ENCODE data around the gene MTMR11. TPM values are rescaled to one million over a fixed set of nuclear protein-coding genes. Genes with fewer than 3 reads are reported as not detected.
"Not testable (repeated sequence)": the region's sequence is repeated elsewhere in the genome, so short reads cannot be mapped to it uniquely, and the experiment has no call there.

Gene MTMR11, protein sequence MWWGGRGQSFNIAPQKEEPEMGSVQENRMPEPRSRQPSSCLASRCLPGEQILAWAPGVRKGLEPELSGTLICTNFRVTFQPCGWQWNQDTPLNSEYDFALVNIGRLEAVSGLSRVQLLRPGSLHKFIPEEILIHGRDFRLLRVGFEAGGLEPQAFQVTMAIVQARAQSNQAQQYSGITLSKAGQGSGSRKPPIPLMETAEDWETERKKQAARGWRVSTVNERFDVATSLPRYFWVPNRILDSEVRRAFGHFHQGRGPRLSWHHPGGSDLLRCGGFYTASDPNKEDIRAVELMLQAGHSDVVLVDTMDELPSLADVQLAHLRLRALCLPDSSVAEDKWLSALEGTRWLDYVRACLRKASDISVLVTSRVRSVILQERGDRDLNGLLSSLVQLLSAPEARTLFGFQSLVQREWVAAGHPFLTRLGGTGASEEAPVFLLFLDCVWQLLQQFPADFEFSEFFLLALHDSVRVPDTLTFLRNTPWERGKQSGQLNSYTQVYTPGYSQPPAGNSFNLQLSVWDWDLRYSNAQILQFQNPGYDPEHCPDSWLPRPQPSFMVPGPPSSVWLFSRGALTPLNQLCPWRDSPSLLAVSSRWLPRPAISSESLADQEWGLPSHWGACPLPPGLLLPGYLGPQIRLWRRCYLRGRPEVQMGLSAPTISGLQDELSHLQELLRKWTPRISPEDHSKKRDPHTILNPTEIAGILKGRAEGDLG
- total RNA-seq = 5.8 TPM

DNA sequence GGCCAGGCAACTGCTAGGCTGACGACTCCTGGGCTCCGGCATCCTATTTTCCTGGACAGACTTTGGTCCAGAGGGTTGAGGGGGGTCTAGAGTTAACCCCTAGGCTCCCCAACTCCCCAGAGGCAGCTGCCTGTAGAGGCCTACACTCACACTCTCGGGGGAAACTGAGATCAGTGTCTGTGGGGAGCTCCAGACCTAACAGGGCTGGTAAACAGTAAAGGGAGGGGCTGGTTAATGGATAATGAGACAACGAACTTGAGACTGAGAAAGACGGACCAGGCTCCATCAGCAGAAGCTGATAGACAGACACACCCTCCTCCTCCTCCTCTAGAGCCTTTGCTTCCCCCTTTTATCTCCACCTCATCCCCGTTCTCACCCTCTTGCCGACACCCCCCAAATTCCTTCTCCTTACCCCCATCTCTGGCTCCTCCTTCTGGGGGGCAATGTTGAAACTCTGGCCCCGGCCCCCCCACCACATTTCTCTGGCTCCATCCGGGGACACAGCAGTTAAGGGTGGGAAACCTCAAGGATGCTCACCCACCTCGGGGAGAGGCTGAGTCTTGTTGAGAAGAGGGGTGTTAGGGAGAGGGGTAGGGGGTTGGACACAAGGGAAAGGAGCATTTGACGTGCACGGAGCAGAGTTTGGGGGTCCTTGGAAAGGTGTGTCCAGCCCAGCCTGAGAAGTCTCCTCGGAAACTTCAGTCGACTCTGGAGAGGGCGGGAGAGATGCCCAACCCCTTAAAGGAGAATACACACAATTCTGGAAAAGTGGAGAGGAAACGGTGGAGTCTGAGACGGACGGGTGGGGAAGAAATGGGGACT is at the start of gene MTMR11:
Gene MTMR11, minus strand, starts transcription at position 710 of the 822 bp plus-strand sequence. Its CDS starts 232 bp downstream, at position 478.
- ATAC-seq = peak; percentile 28

DNA sequence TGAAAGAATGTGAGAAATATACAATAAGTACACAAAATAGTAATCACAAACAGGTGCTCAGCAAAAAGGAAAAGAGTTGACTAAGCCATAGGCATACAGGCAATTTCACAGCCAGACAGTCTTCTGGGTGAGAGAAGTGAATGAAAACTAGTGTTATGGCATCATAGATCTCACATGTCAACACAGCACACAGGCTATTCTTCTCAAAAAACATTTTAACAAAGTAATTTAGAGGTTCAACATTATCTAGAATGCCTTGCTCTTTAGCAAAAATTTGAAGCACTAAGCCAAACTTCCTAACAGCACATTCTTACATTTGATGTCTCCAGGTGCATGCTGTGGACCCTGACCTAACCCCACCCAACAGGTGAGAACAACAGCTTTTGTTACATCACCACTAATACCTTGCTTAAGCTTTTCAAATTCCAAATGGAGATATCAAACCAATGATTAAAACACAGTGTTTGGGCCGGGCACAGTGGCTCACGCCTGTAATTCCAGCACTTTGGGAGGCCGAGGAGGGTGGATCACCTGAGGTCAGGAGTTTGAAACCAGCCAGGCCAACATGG is 43.4 kb upstream of the MTMR11 start:
- ATAC-seq = no peak

DNA sequence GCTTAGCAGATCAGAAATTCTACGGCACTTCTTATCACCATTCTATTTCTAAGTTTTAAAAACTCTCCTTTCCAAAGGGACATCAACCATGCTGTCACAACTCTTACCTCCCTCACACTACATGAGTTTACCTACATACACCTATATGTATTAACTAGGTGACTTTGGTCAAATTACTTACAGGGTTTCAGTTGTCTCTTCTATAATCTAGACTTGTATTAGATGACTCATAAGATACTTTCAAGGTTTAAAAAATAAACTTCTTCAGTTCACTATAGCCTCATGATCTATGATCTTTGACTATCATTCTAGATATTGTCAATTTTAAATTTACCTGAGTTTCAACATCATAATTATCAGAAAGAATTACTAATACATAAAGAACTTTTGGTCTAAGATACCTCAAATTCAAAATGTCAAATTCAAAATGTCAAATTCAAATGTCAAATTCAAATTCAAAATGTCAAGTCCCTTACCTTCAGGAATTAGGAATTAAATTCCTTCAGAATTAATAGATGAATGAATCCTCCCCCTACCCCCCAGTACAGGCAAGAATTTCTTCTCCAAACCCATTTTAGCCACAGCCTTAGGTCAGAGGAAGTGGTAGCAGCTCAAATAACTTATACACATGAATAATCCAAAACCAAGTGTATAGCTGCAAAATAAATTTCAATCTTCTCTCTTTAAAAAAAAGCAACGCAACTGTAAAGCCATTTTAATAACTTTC is 42.7 kb upstream of the MTMR11 start:
- ATAC-seq = no peak

DNA sequence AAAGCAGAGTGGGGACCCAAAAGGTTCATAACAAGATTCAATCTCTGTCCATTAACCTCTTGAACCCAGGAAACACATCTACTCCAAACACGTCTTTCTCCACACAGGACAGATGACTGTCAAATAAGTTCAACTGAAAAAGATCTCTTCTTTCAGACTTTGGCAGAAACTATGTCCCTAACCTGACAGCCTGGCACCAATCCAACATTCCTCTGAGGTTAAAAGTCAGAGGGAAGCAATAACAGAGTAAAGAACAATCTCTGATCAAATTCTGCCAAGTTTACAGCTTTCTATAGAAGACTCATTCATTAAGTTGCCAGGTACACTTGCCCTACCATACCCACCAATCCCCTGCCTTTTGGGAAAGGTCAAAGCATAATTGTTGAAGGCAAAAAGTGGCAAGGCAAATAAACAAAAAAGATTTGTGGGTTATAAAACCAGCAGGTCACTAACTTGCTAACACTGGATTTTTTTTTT is 41.9 kb upstream of the MTMR11 start:
- ATAC-seq = no peak

DNA sequence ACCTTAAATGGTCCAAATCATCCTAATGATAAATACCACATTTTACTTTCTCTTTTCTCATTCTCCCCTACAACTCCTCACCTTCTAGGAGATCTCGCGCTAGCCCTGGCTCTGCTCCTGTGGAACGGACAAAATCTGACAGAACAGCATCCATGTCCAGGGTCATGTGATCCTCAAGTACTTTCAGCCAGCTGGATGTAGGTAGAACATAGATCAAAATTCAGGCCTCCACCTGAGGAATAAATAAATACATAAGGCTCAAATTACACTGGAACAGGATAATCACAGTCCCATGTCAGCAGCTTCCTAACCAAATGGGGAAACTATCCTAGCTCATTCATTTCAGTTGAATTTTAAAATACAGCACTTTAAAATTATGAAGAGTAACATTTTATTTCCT is 40.7 kb upstream of the MTMR11 start:
- no peak for ATAC-seq

DNA sequence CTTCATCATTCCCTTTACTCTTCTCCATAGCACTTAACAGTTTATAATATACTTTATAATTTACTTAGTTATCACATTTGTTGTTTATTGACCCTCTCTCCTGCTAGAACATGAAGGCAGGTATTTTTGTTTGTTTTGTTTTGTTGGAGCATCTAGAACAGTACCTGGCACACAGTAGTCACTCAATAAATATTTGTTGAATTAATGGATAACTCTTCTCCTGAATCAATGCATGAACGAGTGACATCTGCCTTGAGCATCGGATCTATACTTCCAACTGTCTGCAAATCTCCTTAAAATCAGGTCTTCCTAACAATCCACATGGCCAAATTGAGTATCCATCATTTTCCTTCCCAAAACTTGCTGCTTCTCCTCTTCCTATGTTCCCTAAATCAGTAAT is 35.9 kb upstream of the MTMR11 start:
- no peak for ATAC-seq

DNA sequence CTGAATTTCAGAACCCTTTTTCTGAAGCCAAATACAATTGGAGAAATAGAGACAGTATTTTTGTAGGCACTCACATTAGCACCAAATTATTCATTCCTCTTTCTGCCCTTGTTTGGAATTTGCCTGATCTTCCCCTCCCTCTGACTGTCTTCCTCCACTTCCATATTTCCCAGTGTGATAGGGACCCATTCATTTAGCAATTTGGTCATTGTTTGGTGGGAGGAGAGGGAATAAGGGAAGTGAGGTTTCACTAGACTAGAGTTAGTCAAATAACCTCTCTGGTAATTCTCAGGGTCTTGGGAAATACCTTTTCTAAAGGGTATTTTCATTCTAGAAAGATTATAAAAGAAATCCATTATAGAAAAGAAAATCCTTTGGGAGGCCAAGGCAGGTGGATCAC is 31.0 kb upstream of the MTMR11 start:
- no peak for ATAC-seq

DNA sequence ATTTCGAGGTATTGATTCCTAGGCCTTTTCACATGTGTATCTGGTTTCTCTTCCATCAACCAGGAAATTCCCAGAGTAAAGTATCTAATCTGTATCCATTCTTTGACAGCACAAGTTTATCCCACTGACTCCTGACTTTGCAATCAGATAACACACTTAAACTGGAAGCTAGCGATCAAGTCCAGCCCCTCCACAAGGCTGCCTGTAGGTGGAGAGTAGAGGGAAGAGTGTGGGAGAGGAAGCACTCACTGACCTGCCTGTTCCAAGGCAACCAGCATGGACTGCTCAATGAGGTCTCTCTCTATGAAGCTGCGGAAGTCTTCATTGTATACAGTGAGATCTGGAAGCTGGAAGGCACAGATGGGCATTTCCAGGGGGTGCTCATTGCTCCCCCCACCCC is 30.4 kb upstream of the MTMR11 start:
- ATAC-seq = no peak

DNA sequence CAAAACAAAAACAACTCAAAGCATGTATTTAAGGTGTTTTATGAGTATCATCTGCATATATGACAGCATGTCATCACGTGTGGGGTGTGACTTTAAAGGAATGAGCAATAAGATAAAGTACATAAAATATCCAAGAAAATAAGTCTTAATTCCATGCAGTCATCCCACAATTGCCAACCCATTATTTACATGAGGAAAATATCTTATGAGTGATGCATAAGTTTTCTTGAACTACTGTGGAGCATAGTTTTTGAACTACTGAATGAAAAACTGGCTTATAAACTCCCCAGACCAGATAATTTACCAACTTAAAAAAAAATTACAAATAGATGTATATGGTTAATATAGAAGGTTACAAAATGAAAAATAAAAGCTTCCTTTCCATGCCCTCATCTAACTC is 29.7 kb upstream of the MTMR11 start:
- ATAC-seq = no peak

DNA sequence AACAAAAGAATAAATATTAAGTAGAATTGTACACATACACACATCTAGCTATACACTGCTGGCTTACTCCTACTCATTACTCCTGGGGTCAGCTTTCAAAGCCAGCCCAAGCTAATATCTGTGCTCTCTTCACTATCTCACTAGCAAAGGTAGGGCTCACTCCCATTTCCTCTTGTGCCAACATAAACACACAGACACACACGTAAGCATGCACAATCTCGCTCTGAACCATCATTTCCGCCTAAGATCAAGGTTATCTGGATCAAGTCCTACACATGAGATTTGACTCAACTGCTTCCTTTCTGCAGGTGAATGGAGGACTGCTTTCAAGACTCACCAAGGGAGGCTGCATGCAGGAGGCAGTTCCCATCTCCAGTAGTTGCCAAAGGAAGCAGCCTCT is 28.8 kb upstream of the MTMR11 start:
- no peak for ATAC-seq

DNA sequence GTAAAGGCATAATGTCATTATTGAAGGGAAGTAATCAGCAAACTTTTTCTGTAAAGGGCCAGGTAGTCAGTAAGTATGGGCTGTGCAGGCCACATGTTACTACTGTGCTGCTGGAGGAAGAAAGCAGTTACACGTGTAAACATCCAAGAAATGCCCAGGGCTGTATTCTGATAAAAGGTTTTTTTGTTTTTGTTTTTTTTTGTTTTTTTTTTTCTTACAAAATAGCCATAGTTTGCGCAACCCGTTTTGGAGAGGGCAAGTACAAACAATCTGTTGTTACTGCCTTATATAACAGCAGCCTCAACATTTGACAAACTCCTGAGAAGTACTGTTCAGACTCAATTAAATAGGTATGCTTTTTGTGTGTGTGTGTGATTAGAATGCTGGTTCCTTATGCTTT is 26.7 kb upstream of the MTMR11 start:
- ATAC-seq = no peak

DNA sequence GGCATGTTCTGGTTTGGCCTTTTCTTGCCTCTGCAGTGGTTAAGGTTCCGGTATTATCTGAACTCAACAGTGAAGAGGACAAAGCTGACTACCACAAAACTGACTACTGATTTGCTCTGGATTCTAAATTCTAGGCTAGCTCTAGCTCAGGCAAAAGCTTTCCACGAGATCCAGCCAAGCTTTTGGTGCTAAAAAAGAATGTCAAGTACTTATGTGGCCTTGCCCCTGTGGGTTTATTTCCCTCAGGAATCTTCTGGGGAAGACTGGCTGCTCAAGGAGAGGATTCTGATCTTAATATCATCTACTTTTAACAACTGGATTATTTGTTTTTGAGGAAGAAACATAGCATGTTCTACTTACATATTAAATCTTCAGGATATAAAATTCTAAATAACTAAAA is 26.1 kb upstream of the MTMR11 start:
- ATAC-seq = no peak

DNA sequence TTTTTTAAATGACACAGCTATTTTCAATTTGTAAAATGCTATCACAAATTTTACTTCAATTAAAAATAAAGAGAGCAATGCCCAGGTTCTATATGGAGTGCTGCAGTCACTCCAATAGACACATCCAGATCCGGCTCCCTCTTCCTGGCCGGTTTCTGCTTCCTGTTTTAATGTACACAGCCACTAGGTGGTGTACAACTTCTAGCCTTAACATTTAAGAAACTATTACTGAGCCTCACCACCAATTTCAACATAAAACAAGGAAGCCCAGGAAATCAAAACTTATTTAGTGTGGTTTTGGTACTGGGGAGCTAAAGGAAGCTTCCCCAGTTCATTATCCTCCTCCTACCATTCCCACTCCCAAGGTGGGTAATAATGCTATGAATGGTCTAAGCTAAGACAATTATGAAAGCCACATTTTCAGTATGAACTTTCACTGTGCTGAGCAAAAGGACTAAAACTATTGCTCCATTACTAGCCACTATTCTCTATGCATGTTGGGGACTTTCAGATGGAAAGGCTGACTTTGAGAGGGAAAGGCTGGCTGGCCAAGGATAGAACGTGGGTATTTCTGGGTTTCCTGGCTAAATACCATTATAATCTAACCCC is 25.5 kb upstream of the MTMR11 start:
- peak; percentile 91 for ATAC-seq

DNA sequence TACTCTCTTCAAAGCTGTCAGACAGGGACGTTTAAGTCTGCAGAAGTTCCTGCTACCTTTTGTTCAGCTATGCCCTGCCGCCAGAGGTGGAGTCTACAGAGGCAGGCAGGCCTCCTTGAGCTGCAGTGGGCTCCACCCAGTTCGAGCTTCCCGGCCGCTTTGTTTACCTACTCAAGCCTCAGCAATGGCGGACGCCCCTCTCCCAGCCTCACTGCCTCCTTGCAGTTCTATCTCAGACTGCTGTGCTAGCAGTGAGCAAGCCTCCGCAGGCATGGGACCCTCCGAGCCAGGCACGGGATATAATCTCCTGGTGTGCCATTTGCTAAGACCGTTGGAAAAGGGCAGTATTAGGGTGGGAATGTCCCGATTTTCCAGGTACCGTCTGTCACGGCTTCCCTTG is 20.9 kb upstream of the MTMR11 start:
- ATAC-seq = not testable (repeated sequence)

DNA sequence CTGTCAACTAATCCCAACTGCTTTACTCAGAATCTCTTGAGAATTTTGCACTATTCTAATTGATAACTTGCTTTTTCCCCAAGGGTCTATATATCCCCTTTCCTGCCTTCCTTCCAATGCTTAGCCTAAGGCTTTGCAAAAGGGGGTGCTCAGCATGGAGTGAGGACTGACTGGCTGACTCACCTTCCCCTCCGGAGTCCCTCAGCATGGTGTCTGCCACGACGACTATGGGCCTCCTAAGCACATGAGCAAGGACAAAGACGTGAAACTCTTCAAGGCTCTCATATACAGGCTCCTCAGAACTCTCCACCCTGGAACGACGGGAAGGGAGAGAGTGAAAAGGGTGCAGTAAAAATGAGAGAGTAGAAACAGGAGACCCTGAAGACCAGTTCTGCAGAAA is 13.2 kb upstream of the MTMR11 start:
- no peak for ATAC-seq

DNA sequence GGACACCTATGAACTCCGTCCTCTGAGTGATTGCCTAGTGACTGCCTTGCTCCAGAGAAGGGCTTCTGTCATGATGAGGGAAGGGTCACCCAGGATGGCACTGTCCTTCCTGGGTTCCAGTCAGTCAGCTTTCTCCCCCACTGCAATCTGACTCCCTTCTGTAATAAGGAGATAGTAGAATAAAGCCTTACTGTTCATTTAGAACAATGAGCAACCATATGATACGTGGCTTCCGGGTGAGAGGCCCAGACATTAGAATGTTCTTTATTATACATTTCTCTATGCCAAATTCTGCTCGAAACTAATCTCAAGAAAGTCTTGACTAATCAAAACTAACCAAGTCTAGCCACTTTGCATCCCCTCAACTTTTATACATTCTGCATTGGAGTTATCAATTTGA is 8.5 kb upstream of the MTMR11 start:
- no peak for ATAC-seq

DNA sequence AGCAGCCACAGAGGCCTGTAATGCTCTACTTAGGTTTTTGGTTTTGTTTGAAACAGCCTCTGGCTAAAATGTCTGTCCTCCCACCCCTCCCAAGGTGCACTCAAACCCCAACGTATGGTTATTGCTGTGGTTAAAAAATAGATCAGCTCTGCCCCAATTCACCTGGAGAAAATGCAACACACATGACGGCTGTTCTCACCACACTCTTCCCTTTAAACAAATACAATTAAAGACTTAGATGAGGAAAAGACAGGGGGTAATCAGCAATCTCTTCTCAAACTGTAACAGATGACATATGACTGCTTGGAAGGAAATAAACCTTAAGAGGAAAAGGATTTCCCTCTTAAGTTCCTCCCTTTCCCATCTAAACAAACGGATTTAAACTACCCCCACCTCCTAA is 6.2 kb upstream of the MTMR11 start:
- no peak for ATAC-seq

DNA sequence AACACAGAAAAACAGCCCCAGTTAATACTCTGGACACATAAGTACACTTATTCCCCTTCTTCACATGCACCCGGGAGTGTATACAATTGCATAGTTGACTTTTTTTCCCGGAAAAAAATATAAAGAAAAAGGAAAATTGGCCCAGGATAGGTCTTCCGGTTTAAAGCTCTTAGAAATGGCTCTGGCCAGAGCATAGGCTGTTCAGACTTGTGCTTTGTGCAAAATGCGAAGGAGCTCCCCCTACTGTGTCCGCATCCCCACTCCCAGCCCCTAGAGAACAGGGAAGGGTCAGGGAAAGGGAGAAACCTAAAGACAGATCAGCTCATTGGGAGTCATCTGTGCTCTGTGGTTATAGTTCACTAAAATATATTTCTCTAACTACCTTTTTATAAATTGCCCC is 5.5 kb upstream of the MTMR11 start:
- no peak for ATAC-seq

DNA sequence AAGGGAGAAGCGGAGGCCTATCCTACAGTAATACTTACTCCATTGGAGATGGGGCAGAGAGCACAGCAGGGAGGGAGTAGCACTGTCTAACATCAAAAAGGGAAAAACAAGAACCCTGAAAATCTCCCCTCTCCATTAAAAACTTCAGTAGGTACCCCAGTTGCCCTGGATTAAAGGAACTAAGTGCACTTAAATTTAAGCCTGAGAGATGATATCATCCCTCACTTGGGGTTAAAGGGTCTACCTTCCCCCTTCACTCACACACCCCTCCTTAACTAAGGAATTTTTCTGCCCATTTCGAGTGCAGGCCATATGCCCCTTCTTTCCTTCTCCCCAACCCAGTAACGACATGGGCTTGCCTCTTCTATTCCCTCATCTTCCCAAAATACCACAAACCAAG is 3.7 kb upstream of the MTMR11 start:
- ATAC-seq = no peak

DNA sequence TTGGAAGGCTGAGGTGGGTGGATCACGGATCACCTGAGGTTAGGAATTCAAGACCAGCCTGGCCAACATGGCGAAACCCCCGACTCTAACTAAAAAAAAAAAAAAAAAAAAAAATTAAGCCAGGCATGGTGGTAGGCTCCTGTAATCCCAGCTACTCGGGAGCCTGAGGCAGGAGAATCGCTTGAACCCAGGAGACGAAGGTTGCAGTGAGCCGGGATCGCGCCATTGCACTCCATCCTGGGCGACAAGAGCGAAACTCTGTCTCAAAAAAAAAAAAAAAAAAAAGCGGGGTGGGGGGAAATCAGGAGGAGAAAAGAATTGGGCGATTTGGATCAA is 2.0 kb upstream of the MTMR11 start:
- ATAC-seq = not testable (repeated sequence)

DNA sequence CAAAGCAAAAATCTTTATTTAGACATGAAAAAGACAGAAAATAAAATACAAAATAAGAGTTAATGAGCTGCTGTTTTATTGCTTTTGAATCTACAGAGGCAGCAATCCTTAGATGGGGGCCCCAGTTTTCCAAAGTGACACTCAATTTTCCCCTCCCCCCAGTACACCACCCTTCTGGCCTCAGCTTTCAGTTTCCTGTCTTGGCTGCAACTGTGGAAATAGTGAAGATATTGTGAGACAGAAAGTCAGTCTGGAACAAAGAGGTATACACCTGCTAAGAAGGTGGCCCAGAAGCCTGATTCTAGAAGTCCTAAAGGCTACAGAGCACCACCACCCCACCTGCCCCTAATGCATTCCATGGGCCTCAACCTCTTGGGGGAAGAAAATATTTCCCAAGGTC is 1.1 kb upstream of the MTMR11 start:
- no peak for ATAC-seq

Data from esophagus mucosa (tissue), 1 donor.